Fibroblast of lung (primary cell): Measurements from ENCODE around the gene RAB31. TPM values are rescaled to one million over a fixed set of nuclear protein-coding genes. Genes with fewer than 3 reads are reported as not detected.
"Not testable (repeated sequence)": the region's sequence is repeated elsewhere in the genome, so short reads cannot be mapped to it uniquely, and the experiment has no call there.

Source experiments
- DNase-seq, 2 donors: peaks; one replicate each; pipeline versions ENCODE4 v3.0.0 to v3.0.0-alpha.2; 2010; ENCODE audit warnings: low read depth in 2 of 2
- H2AFZ ChIP-seq: 2 replicates; pipeline ENCODE4 v1.5.1; 2012; ENCODE audit warnings: low read length, control low read depth, inconsistent platforms
- H3K27ac ChIP-seq: 2 replicates; pipeline ENCODE4 v1.5.1; 2011; ENCODE audit warnings: low read length, control low read depth; ENCODE audit not compliant: insufficient read depth
- H3K27me3 ChIP-seq: 2 replicates; pipeline ENCODE4 v1.5.1; 2011; ENCODE audit warnings: mild to moderate bottlenecking, low read length; ENCODE audit not compliant: control insufficient read depth, insufficient read depth
- H3K36me3 ChIP-seq: 2 replicates; pipeline ENCODE4 v1.5.1; 2011; ENCODE audit warnings: low read length; ENCODE audit not compliant: control insufficient read depth, insufficient read depth
- H3K4me1 ChIP-seq: 2 replicates; pipeline ENCODE4 v1.5.1; 2011; ENCODE audit warnings: low read length; ENCODE audit not compliant: control insufficient read depth, insufficient read depth; ENCODE audit errors: extremely low read depth
- H3K4me2 ChIP-seq: 2 replicates; pipeline ENCODE4 v1.5.1; 2011; ENCODE audit warnings: low read length, control low read depth; ENCODE audit not compliant: insufficient read depth; ENCODE audit errors: extremely low read depth
- H3K4me3 ChIP-seq, 4 experiments: fragments of 200-600 bp in 1 of 4; sonication (generic) in 1 of 4; replicated peaks in 1 of 4; 2 replicates each; pipeline ENCODE4 v1.5.1; 2011 to 2016; ENCODE audit warnings: low read length in 4 of 4, low read depth in 3 of 4, mild to moderate bottlenecking in 3 of 4, control low read depth in 2 of 4, inconsistent platforms in 1 of 4, mixed read lengths in 1 of 4; ENCODE audit not compliant: insufficient read depth in 1 of 4; ENCODE audit errors: control extremely low read depth in 1 of 4
- H3K79me2 ChIP-seq: 2 replicates; pipeline ENCODE4 v1.5.1; 2012; ENCODE audit warnings: mild to moderate bottlenecking, low read length, inconsistent platforms; ENCODE audit not compliant: control insufficient read depth, insufficient read depth
- H3K9ac ChIP-seq: 2 replicates; pipeline ENCODE4 v1.5.1; 2011; ENCODE audit warnings: mild to moderate bottlenecking, low read length, control low read depth; ENCODE audit not compliant: insufficient read depth
- H3K9me3 ChIP-seq: 2 replicates; pipeline ENCODE4 v1.5.1; 2012; ENCODE audit warnings: low read depth, low read length; ENCODE audit not compliant: control insufficient read depth, insufficient read depth
- H4K20me1 ChIP-seq: 2 replicates; pipeline ENCODE4 v1.5.1; 2011; ENCODE audit warnings: low read length; ENCODE audit not compliant: control insufficient read depth, insufficient read depth; ENCODE audit errors: extremely low read depth
- CTCF ChIP-seq, 2 donors: IDR thresholded peaks in 1 of 2; conservative IDR thresholded peaks in 1 of 2; 1 replicate in 1 of 2; 2 replicates in 1 of 2; pipeline ENCODE4 v1.5.1; 2011 to 2012; ENCODE audit warnings: low read length in 2 of 2, control low read depth in 1 of 2, inconsistent platforms in 1 of 2, low read depth in 1 of 2, mild to moderate bottlenecking in 1 of 2
- EZH2 ChIP-seq: IDR thresholded peaks from 2 replicates; pipeline ENCODE4 v1.5.1; 2012; ENCODE audit warnings: low read length, control low read depth, mild to moderate bottlenecking; ENCODE audit errors: missing control alignments
- polyA plus RNA-seq, 2 donors: library from polyadenylated mRNA; depleted of rRNA in 1 of 2; stranded (reverse) in 1 of 2; unstranded in 1 of 2; fragments of >200 nt; gene quantifications; 2 replicates each; pipeline ENCODE4 v1.2.1, GENCODE V29; 2011 to 2012; ENCODE audit warnings: missing spikeins in 1 of 2
- total RNA-seq: library from RNA; depleted of rRNA; stranded (reverse); fragments of >200 nt; gene quantifications from 2 replicates; pipeline ENCODE4 v1.2.1, GENCODE V29; 2014

The RAB31 gene
- total and polyA plus RNA-seq, 2 donors (not counting 1 experiment from before 2014, with no cell fraction given) = 29.6 to 47.1 TPM

GRCh38 chr18:9887992-9888391 is 179.9 kb downstream of the RAB31 start:
- no peak overlapping the region for H3K4me3 ChIP-seq
- H3K27ac ChIP-seq = no peak overlapping the region
- H3K4me1 ChIP-seq = no peaks in the 10 kb centered on the region
- H3K79me2 ChIP-seq = no peaks in the 10 kb centered on the region
- DNase-seq = no peak
- H3K9ac ChIP-seq = no peak overlapping the region
- no peak for TF ChIP-seq CTCF (conservative IDR thresholded peaks at IDR 0.05 in 1 of 2, IDR thresholded peaks at IDR 0.05 in 1 of 2; ENCODE audit: low read depth in 1 of 2, low read length in 2 of 2)
- no peak overlapping the region for H2AFZ ChIP-seq
- H4K20me1 ChIP-seq = no peaks in the 10 kb centered on the region
- H3K27me3 ChIP-seq = no peaks in the 10 kb centered on the region
- H3K4me2 ChIP-seq = no peak overlapping the region
- no peaks in the 10 kb centered on the region for H3K9me3 ChIP-seq
- no peaks in the 10 kb centered on the region for H3K36me3 ChIP-seq

- no peak overlapping the region for H3K9ac ChIP-seq
- no peaks in the 10 kb centered on the region for H3K9me3 ChIP-seq
- H4K20me1 ChIP-seq = no peaks in the 10 kb centered on the region
- no peak for TF ChIP-seq CTCF (conservative IDR thresholded peaks at IDR 0.05 in 1 of 2, IDR thresholded peaks at IDR 0.05 in 1 of 2; ENCODE audit: low read depth in 1 of 2, low read length in 2 of 2)
- no peak overlapping the region for H3K4me3 ChIP-seq
- no peaks in the 10 kb centered on the region for H3K79me2 ChIP-seq
- no peak overlapping the region for H3K4me2 ChIP-seq
- H3K4me1 ChIP-seq = no peaks in the 10 kb centered on the region
- no peak for DNase-seq
- H2AFZ ChIP-seq = no peak overlapping the region
- no peaks in the 10 kb centered on the region for H3K27me3 ChIP-seq
- H3K36me3 ChIP-seq = no peaks in the 10 kb centered on the region
- H3K27ac ChIP-seq = no peak overlapping the region
Observed at GRCh38 chr18:9890196-9890595, 182.1 kb downstream of the RAB31 start.

- no peak for TF ChIP-seq EZH2
- TF ChIP-seq CTCF (conservative IDR thresholded peaks at IDR 0.05 in 1 of 2, IDR thresholded peaks at IDR 0.05 in 1 of 2; ENCODE audit: low read depth in 1 of 2, low read length in 2 of 2) = no peak
- no peaks in the 10 kb centered on the region for H3K9me3 ChIP-seq
- no peaks in the 10 kb centered on the region for H3K4me1 ChIP-seq
- no peak for DNase-seq
- no peaks in the 10 kb centered on the region for H4K20me1 ChIP-seq
- no peaks in the 10 kb centered on the region for H3K79me2 ChIP-seq
- H3K27me3 ChIP-seq = no peaks in the 10 kb centered on the region
- no peak overlapping the region for H3K4me3 ChIP-seq
- no peak overlapping the region for H2AFZ ChIP-seq
- no peak overlapping the region for H3K9ac ChIP-seq
- H3K4me2 ChIP-seq = no peak overlapping the region
- H3K36me3 ChIP-seq = no peaks in the 10 kb centered on the region
- no peak overlapping the region for H3K27ac ChIP-seq
Observed at GRCh38 chr18:9890957-9891356, 182.9 kb downstream of the RAB31 start.

GRCh38 chr18:9891515-9891914 is 183.4 kb downstream of the RAB31 start:
- H4K20me1 ChIP-seq, H3K27me3 ChIP-seq, H2AFZ ChIP-seq, H3K9ac ChIP-seq, H3K36me3 ChIP-seq, H3K9me3 ChIP-seq, H3K4me2 ChIP-seq, H3K4me3 ChIP-seq, H3K27ac ChIP-seq, H3K79me2 ChIP-seq, H3K4me1 ChIP-seq: not testable (repeated sequence)
- DNase-seq = peak in 1 of 2 donors; percentile 64
